Epithelial cell of prostate (primary cell): Measurements from ENCODE around the gene LKAAEAR1.
A peak's percentile ranks its signal among the peaks of the same experiment; 100 is the strongest.

ENCODE experiments used
- DNase-seq: peaks from one replicate; pipeline ENCODE4 v3.0.0-alpha.2; 2011; ENCODE audit warnings: low read depth, low spot score
- H3K27ac ChIP-seq: fragments of 450-650 bp; 2 replicates; pipeline ENCODE4 v1.5.1; 2017; ENCODE audit warnings: mild to moderate bottlenecking

LKAAEAR1 gene

DNA sequence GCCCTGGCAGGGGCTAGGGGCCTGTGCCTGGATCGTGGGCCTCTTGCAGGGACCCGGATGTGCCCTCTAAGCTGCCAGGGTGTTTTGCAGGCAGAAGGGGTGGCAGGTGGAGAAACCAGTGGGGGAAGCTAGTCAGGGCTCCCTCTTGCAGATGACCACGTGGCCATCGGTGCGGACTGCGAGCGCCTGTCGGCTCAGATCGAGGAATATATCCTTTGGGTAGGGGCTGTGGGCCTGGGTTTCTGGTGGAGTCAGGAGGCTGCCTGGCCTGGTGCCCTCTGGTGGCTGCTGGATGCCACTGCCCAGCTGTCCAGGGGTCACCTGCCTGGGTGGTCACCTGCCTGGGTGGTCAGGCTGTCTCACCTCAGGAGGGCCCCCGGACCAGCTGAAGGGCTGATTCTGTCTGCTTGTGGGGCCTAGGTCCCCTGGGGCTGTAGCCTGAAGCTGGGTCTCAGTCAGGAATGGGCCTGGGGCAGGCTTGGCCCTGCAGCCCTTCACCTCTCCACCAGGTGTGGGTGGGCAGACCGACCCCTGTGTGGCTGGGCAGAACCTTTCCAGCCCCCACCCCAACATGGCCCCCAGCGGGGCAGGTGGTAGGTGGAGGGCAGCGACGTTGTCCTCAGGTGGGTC, 14.5 kb downstream of the LKAAEAR1 start:
- no peak overlapping the region for H3K27ac ChIP-seq
- no peak for DNase-seq

DNA sequence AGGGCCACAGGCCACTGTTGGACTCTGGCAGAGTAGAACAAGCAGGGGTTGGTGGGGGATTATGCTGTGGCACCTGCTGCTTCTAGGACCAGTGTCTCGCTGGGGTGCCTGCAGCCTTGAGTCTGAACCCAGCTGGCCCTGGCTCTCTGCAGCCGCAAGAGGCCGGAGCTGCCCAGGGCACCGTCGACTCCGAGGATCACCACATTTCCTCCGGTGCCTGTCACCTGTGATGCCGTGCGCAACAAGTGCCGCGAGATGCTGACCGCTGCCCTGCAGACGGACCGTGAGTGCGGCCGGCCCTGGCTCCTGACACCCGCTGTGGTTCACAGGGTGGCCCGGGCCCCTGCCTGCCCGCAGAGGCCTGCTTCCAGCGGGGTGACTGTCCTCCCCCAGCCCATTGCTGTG, 15.0 kb downstream of the LKAAEAR1 start:
- DNase-seq: no peak
- no peak overlapping the region for H3K27ac ChIP-seq

DNA sequence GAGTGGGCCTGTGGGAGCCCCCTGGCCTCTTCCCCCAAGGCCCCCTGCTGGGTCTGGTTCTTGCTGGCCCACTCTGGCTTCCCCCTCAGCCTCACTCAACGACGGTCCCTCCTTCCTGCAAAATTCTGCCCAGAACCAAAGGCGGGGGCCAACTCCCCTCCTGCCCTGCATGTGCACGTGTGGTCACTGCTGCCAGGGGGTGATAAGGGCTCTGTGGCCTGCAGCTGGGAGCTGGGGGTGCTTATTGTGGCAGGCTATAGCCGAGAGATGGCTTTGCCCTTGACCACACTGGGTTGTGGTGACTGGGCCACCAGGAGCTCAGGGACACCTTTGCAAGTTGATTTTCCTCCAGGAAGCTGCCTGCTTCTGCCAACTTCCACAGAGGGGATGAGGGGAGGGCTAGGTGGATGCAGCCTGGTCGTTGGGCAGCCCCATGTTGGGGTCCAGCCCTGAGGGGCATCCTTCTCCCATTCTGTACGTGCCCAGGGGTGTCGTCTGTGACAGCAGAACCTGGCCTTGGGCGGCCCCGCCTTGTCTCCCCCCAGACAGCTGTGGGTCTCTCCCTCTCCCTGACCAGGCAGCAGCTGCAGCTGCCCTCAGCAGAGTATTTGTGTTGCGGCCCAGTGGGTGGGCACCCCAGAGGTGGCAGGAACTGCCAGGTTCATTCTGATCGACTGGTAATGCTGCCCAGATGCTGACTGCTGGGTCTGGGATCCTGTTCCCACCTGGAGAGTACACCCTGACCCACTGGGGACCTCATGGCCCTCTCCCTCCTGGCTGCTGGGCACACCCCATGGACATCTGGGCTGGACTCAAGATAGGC, 15.6 kb downstream of the LKAAEAR1 start:
- no peak overlapping the region for H3K27ac ChIP-seq
- no peak for DNase-seq

DNA sequence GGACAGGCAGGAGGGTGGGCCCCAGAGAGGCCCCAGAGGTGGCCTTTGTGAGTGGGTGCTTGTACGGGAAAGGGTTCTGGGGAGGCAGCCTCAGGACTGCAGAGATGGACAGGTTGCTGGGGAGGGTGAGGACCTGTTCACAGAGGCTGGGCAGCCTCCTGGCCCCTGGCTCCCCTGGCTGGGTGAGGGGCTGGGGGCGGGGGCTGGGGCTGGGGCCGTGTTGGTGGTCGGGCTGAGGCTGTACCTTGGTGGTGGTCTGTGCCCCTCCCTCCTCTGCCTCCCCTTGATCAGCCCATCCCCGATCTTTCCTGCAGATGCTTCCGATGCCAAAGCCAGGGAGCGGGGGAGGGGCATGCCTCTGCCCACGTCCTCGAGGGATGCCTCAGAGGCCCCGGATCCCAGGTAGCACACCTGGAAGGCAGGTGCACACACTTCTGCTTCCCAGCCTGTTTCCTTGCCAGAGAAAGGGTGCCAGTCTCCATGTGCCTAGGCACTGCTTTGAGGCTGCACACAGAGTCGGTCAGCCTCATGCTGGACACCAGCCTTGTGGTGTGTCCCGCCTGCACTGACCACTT, 16.4 kb downstream of the LKAAEAR1 start:
- no peak overlapping the region for H3K27ac ChIP-seq
- DNase-seq: no peak

GRCh38 chr20:64067005-64067632, 17.1 kb downstream of the LKAAEAR1 start:
- no peak overlapping the region for H3K27ac ChIP-seq
- no peak for DNase-seq

GRCh38 chr20:64065974-64066343, 18.2 kb downstream of the LKAAEAR1 start:
- no peak overlapping the region for H3K27ac ChIP-seq
- peak; percentile 10 for DNase-seq

DNA sequence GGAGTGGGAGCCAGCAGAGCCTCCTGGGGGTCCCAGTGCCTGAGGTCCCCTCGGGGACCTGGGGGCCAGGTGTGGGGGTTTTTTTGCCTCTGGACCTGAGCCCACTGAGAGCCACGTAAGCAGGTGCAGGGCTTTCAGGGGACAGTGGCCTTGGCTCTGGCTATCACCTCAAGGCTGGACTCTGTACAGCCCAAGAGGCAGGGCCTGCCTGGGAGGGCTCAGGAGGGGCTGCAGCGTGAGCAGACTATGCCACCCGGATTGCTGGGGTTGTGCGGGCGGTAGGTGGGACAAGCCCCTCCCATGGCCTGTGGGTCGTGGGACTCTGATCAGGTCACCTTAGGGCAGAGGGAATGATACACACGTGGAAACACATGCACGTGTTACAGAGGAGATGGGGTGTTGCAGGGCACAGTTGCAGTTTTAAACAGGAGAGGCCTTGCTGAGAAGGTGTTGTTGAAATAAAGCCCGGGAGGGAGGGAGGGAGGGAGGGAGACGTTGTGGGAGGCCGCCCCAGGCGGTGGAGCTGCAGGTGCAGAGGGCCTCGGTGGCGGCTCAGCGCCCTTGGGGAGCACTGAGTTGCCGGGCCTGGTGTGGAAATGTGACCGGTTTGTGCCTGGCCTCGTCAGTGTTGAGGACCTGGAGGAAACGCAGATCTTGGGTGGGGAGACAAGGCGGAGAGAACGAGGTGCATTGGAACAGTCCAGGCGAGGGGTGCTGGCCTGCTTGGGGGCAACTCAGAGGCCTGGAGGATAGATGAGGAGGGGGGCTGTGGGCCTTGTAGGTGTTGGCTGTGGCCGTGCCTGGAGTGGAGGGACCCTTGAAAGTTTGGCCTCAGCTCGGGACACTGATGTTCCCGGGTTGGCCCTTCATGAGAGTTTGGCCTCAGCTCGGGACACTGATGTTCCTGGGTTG, 18.9 kb downstream of the LKAAEAR1 start:
- H3K27ac ChIP-seq: no peak overlapping the region
- no peak for DNase-seq

GRCh38 chr20:64064145-64064698, 20.0 kb downstream of the LKAAEAR1 start:
- DNase-seq: no peak
- peak overlapping the region; percentile 62 for H3K27ac ChIP-seq

- no peak for DNase-seq
Observed at GRCh38 chr20:64063389-64064144, 20.6 kb downstream of the LKAAEAR1 start.

DNA sequence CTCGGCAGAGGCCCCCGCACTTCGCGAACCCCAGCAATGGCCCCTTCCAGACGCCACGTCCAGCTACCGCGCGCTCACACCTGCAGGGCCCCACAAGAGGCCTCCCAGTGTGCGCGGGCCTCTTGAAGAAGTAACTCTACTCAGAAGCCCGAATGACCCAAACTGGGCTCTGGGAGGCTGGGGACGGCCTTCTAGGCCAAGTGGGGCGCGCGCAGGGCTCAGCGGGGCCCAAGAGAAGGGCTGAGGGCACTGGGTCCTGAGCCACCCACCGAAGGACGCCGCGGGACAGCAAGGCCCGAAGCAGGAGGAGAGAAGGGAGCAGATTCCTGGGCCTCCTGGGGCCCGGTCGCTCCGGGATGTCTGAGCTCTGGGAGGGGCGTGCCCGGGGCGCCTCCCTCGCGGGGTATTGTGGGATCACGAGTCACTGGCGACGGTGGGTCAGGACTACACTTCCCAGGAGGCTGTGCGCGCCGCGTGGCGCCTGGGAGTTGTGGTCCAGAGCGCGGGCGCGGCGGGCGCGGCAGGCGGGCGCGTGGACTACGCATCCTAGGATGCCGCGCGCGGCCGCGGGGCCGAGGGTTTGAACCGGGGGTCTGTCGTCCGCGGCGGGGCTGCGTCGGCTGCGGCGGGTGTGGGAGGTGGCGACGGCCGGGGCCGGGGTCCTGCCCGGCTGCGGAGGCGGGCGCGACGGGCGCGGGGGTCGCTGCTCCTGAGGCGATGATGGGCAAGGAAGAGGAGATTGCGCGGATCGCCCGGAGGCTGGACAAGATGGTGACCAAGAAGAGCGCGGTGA, 21.4 kb downstream of the LKAAEAR1 start, which contains the start of gene TCEA2:
Gene TCEA2, plus strand, starts transcription at position 603 of the 793 bp plus-strand sequence. Its CDS starts 115 bp downstream, at position 718.
- H3K27ac ChIP-seq: peak within 1 kb of the TSS; percentile 62

More at GRCh38 chr20:64063389-64064144, 20.6 kb downstream of the LKAAEAR1 start:
- peak overlapping the region; percentile 62 for H3K27ac ChIP-seq

GRCh38 chr20:64062276-64062595, 22.0 kb downstream of the LKAAEAR1 start:
- H3K27ac ChIP-seq: peak overlapping the region; percentile 62
- no peak for DNase-seq

More for the DNA sequence above, 21.4 kb downstream of the LKAAEAR1 start, which contains the start of gene TCEA2:
- peak; percentile 77 for DNase-seq

GRCh38 chr20:64058536-64058935, 25.7 kb downstream of the LKAAEAR1 start:
- DNase-seq: no peak
- no peak overlapping the region for H3K27ac ChIP-seq

- no peak for DNase-seq
- no peak overlapping the region for H3K27ac ChIP-seq
Observed at GRCh38 chr20:64057628-64058498, 26.3 kb downstream of the LKAAEAR1 start.

GRCh38 chr20:64056889-64057627, 27.1 kb downstream of the LKAAEAR1 start:
- no peak overlapping the region for H3K27ac ChIP-seq
- no peak for DNase-seq

- DNase-seq: no peak
- no peak overlapping the region for H3K27ac ChIP-seq
Observed at GRCh38 chr20:64056639-64056888, 27.6 kb downstream of the LKAAEAR1 start.

- DNase-seq: no peak
- no peak overlapping the region for H3K27ac ChIP-seq
Observed at GRCh38 chr20:64055893-64056638, 28.1 kb downstream of the LKAAEAR1 start.
